GM12878 (cell line): ENCODE results near the gene NUP107. TPM values are rescaled to one million over a fixed set of nuclear protein-coding genes. Genes with fewer than 3 reads are reported as not detected.
A peak's percentile ranks its signal among the peaks of the same experiment; 100 is the strongest.

Experiments
- ASH2L ChIP-seq: fragments of 300-600, 200-600 bp; sonication (generic); IDR thresholded peaks from 2 replicates; pipeline ENCODE4 v1.6.1; 2017; ENCODE audit warnings: low read depth, mild to moderate bottlenecking, borderline replicate concordance
- BACH1 ChIP-seq: fragments of 450-650 bp; IDR thresholded peaks from 2 replicates; pipeline ENCODE4 v1.6.1; 2017; ENCODE audit warnings: mild to moderate bottlenecking, borderline replicate concordance
- BRCA1 ChIP-seq: IDR thresholded peaks from 2 replicates; pipeline ENCODE4 v1.6.1; 2011; ENCODE audit warnings: low read depth, low read length, improper control_type of control experiment
- CEBPZ ChIP-seq: fragments of 150-350 bp; IDR thresholded peaks from 2 replicates; pipeline ENCODE4 v1.6.1; 2016; ENCODE audit warnings: low read depth, low read length
- EZH2 ChIP-seq: IDR thresholded peaks from 2 replicates; pipeline ENCODE4 v1.6.1; 2012; ENCODE audit warnings: low read depth, mild to moderate bottlenecking, control low read depth, inconsistent platforms, low read length, borderline replicate concordance; ENCODE audit not compliant: control insufficient read depth
- FOXM1 ChIP-seq: IDR thresholded peaks from 2 replicates; pipeline ENCODE4 v1.6.1; 2012; ENCODE audit warnings: low read depth, mild to moderate bottlenecking, inconsistent platforms, low read length, moderate library complexity
- GABPA ChIP-seq: IDR thresholded peaks from 2 replicates; pipeline ENCODE4 v1.6.1; 2014; ENCODE audit warnings: antibody characterized with exemption, low read depth, mild to moderate bottlenecking, inconsistent platforms
- GATAD2B ChIP-seq: fragments of 450-650 bp; conservative IDR thresholded peaks from 2 replicates; pipeline ENCODE4 v1.6.1; 2017; ENCODE audit warnings: low read depth, mild to moderate bottlenecking, moderate library complexity
- IKZF1 ChIP-seq: fragments of 450-650 bp; conservative IDR thresholded peaks from 2 replicates; pipeline ENCODE4 v1.6.1; 2017; ENCODE audit warnings: antibody characterized with exemption, mild to moderate bottlenecking
- JUNB ChIP-seq: IDR thresholded peaks from 2 replicates; pipeline ENCODE4 v1.6.1; 2016; ENCODE audit warnings: antibody characterized with exemption, mild to moderate bottlenecking
- JUND ChIP-seq: IDR thresholded peaks from 2 replicates; pipeline ENCODE4 v1.6.1; 2012; ENCODE audit warnings: low read depth, mild to moderate bottlenecking, low read length, improper control_type of control experiment, moderate library complexity
- KDM1A ChIP-seq: fragments of 200-600 bp; sonication (generic); IDR thresholded peaks from 2 replicates; pipeline ENCODE4 v1.6.1; 2016; ENCODE audit warnings: borderline replicate concordance
- MTA3 ChIP-seq: IDR thresholded peaks from 2 replicates; pipeline ENCODE4 v1.6.1; 2012; ENCODE audit warnings: low read length, inconsistent platforms, borderline replicate concordance
- MXI1 ChIP-seq: fragments of 150-350 bp; IDR thresholded peaks from 2 replicates; pipeline ENCODE4 v1.6.1; 2011; ENCODE audit warnings: low read depth, mild to moderate bottlenecking, inconsistent platforms, low read length, improper control_type of control experiment
- MYB ChIP-seq: fragments of 150-350 bp; IDR thresholded peaks from 2 replicates; pipeline ENCODE4 v1.6.1; 2014; ENCODE audit warnings: mild to moderate bottlenecking, low read depth, low read length, borderline replicate concordance
- NR2C2 ChIP-seq: IDR thresholded peaks from 2 replicates; pipeline ENCODE4 v1.6.1; 2011; ENCODE audit warnings: borderline replicate concordance, low read depth; ENCODE audit not compliant: control insufficient read depth, insufficient read length
- SMC3 ChIP-seq: IDR thresholded peaks from 2 replicates; pipeline ENCODE4 v1.6.1; 2011; ENCODE audit warnings: low read length, improper control_type of control experiment, borderline replicate concordance
- SREBF1 ChIP-seq: IDR thresholded peaks from 2 replicates; pipeline ENCODE4 v1.6.1; 2012; ENCODE audit warnings: mild to moderate bottlenecking, low read length
- STAT1 ChIP-seq: fragments of 450-650 bp; conservative IDR thresholded peaks from 2 replicates; pipeline ENCODE4 v1.6.1; 2014; ENCODE audit warnings: antibody characterized with exemption, mild to moderate bottlenecking
- SUZ12 ChIP-seq: fragments of 200-600 bp; sonication (generic); IDR thresholded peaks from one replicate; pipeline ENCODE4 v1.6.1; 2018; ENCODE audit warnings: antibody characterized with exemption, mild to moderate bottlenecking; ENCODE audit not compliant: unreplicated experiment
- ZNF24 ChIP-seq: fragments of 450-650 bp; IDR thresholded peaks from 2 replicates; pipeline ENCODE4 v1.6.1; 2017; ENCODE audit warnings: antibody characterized with exemption, mild to moderate bottlenecking
- ZSCAN29 ChIP-seq: fragments of 450-650 bp; IDR thresholded peaks from 2 replicates; pipeline ENCODE4 v1.6.1; 2017; ENCODE audit warnings: mild to moderate bottlenecking, moderate library complexity
- polyA plus RNA-seq, 11 experiments: library from polyadenylated mRNA; depleted of rRNA in 4 of 11; unstranded in 6 of 11; stranded (reverse) in 5 of 11; fragments of >200 nt; fragmentation: Nextera tagmentation in 4 of 11; fragmentation: Illumina TruSeq in 1 of 11; extraction: Ambion mirVana in 4 of 11; extraction: Trizol in 1 of 11; gene quantifications; 1 replicate in 1 of 11; 2 replicates in 10 of 11; pipeline versions ENCODE4 v1.2.1 to v1.2.3, GENCODE V29; 2011 to 2016; ENCODE audit warnings: inconsistent platforms in 2 of 11, missing spikeins in 2 of 11, low read depth in 1 of 11
- total RNA-seq, 4 experiments: library from RNA; depleted of rRNA in 3 of 4; stranded (reverse); fragments of >200 nt in 3 of 4; fragmentation: Illumina TruSeq in 1 of 4; extraction: Trizol in 1 of 4; gene quantifications; 2 replicates each; pipeline versions ENCODE4 v1.2.1 to v1.2.3, GENCODE V29; 2013 to 2021
- TF ChIP-seq, protein P1 (sequence below): fragments of 450-650 bp; IDR thresholded peaks from 2 replicates; pipeline ENCODE4 v1.6.1; 2016; ENCODE audit warnings: mild to moderate bottlenecking
- TF ChIP-seq, protein P2 (sequence below), 3 experiments: IDR thresholded peaks in 2 of 3; conservative IDR thresholded peaks in 1 of 3; 2 replicates each; pipeline ENCODE4 v1.5.1; 2011; ENCODE audit warnings: low read depth in 3 of 3, low read length in 3 of 3, mild to moderate bottlenecking in 3 of 3, control low read depth in 2 of 3, moderate library complexity in 2 of 3, inconsistent platforms in 1 of 3, mixed read lengths in 1 of 3; ENCODE audit not compliant: control insufficient read depth in 2 of 3, insufficient read depth in 1 of 3; ENCODE audit errors: extremely low read depth in 1 of 3

Gene NUP107
- total and polyA plus RNA-seq, 10 of the 15 experiments (the other 5 are each of a cell fraction or from before 2014, with no cell fraction given): 73.4 to 132 (median 92.4) TPM

GRCh38 chr12:68686595-68687521 lies at the start of gene NUP107 (continued):
- peak; percentile 59 for TF ChIP-seq CEBPZ
- no peak for TF ChIP-seq JUNB
- peak; percentile 79 for TF ChIP-seq GATAD2B
- TF ChIP-seq, protein P1, sequence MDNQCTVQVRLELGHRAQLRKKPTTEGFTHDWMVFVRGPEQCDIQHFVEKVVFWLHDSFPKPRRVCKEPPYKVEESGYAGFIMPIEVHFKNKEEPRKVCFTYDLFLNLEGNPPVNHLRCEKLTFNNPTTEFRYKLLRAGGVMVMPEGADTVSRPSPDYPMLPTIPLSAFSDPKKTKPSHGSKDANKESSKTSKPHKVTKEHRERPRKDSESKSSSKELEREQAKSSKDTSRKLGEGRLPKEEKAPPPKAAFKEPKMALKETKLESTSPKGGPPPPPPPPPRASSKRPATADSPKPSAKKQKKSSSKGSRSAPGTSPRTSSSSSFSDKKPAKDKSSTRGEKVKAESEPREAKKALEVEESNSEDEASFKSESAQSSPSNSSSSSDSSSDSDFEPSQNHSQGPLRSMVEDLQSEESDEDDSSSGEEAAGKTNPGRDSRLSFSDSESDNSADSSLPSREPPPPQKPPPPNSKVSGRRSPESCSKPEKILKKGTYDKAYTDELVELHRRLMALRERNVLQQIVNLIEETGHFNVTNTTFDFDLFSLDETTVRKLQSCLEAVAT: 0 out of 2 replicates have a peak, but pooled peaks have one; percentile 53
- TF ChIP-seq, protein P2, sequence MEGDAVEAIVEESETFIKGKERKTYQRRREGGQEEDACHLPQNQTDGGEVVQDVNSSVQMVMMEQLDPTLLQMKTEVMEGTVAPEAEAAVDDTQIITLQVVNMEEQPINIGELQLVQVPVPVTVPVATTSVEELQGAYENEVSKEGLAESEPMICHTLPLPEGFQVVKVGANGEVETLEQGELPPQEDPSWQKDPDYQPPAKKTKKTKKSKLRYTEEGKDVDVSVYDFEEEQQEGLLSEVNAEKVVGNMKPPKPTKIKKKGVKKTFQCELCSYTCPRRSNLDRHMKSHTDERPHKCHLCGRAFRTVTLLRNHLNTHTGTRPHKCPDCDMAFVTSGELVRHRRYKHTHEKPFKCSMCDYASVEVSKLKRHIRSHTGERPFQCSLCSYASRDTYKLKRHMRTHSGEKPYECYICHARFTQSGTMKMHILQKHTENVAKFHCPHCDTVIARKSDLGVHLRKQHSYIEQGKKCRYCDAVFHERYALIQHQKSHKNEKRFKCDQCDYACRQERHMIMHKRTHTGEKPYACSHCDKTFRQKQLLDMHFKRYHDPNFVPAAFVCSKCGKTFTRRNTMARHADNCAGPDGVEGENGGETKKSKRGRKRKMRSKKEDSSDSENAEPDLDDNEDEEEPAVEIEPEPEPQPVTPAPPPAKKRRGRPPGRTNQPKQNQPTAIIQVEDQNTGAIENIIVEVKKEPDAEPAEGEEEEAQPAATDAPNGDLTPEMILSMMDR (IDR thresholded peaks at IDR 0.05 in 2 of 3, conservative IDR thresholded peaks at IDR 0.05 in 1 of 3; ENCODE audit: control insufficient read depth in 2 of 3, extremely low read depth in 1 of 3, insufficient read depth in 1 of 3, low read depth in 3 of 3, low read length in 3 of 3): no peak
- peak; percentile 100 for TF ChIP-seq GABPA
- no peak for TF ChIP-seq SUZ12
- TF ChIP-seq ZNF24: peak; percentile 47; the same call in 1 of the 2 replicates
- peak; percentile 98 for TF ChIP-seq MXI1
- peak; percentile 99 for TF ChIP-seq STAT1
- TF ChIP-seq JUND: no peak
- TF ChIP-seq BRCA1: no peak
- no peak for TF ChIP-seq BACH1
- peak; percentile 62; the same call in 1 of the 2 replicates for TF ChIP-seq MYB
- peak; percentile 93; the same call in 1 of the 2 replicates for TF ChIP-seq ASH2L
- peak; percentile 100 for TF ChIP-seq NR2C2
- peak; percentile 97 for TF ChIP-seq SREBF1
- no peak for TF ChIP-seq EZH2
- no peak; the same call in 1 of the 2 replicates for TF ChIP-seq SMC3
- TF ChIP-seq IKZF1: peak; percentile 99
- TF ChIP-seq KDM1A: no peak
- no peak for TF ChIP-seq ZSCAN29
- no peak for TF ChIP-seq FOXM1
- TF ChIP-seq MTA3: no peak; the same call in 1 of the 2 replicates
